ENCODE results near the gene CCL19.

CCL19 gene

GRCh38 chr9:34648673-34649072 lies 42.4 kb downstream of the CCL19 start:
- TF ChIP-seq CTCF (conservative IDR thresholded peaks at IDR 0.05; ENCODE audit: low read depth, low read length) = no peak
- H3K4me3 ChIP-seq (ENCODE audit: low read depth, low read length) = no peak overlapping the region
- DNase-seq (ENCODE audit: low read depth) = no peak

- no peak for DNase-seq (ENCODE audit: low read depth)
- no peak for TF ChIP-seq CTCF (conservative IDR thresholded peaks at IDR 0.05; ENCODE audit: low read depth, low read length)
- H3K4me3 ChIP-seq (ENCODE audit: low read depth, low read length) = peak overlapping the region; percentile 68
Measured at GRCh38 chr9:34647651-34648050, 43.4 kb downstream of the CCL19 start.

GRCh38 chr9:34647084-34647403 lies 44.0 kb downstream of the CCL19 start:
- no peak for TF ChIP-seq CTCF (conservative IDR thresholded peaks at IDR 0.05; ENCODE audit: low read depth, low read length)
- peak overlapping the region; percentile 68 for H3K4me3 ChIP-seq (ENCODE audit: low read depth, low read length)
- no peak for DNase-seq (ENCODE audit: low read depth)

- peak within 1 kb of the TSS; percentile 68 for H3K4me3 ChIP-seq (ENCODE audit: low read depth, low read length)
- DNase-seq (ENCODE audit: low read depth) = peak; percentile 83
- TF ChIP-seq CTCF (conservative IDR thresholded peaks at IDR 0.05; ENCODE audit: low read depth, low read length) = peak; percentile 65
Measured at GRCh38 chr9:34646211-34647083, 44.6 kb downstream of the CCL19 start, which contains the start of gene GALT. Gene GALT, plus strand, starts transcription at chr9:34646675. Its CDS starts 30 bp downstream, at chr9:34646705.

- no peak for TF ChIP-seq CTCF (conservative IDR thresholded peaks at IDR 0.05; ENCODE audit: low read depth, low read length)
Measured at GRCh38 chr9:34644766-34645314, 46.2 kb downstream of the CCL19 start.

GRCh38 chr9:34642679-34643078 lies 48.4 kb downstream of the CCL19 start:
- TF ChIP-seq CTCF (conservative IDR thresholded peaks at IDR 0.05; ENCODE audit: low read depth, low read length) = no peak
- H3K4me3 ChIP-seq (ENCODE audit: low read depth, low read length) = no peak overlapping the region
- no peak for DNase-seq (ENCODE audit: low read depth)

More at GRCh38 chr9:34644766-34645314, 46.2 kb downstream of the CCL19 start:
- no peak overlapping the region for H3K4me3 ChIP-seq (ENCODE audit: low read depth, low read length)
- DNase-seq (ENCODE audit: low read depth) = no peak

Data from choroid plexus epithelial cell (primary cell).